Measurements from ENCODE around the gene TACR2. TPM values are rescaled to one million over a fixed set of nuclear protein-coding genes. Genes with fewer than 3 reads are reported as not detected.

TACR2 gene
- total RNA-seq, 1 experiment from 2014 or later: 0.26 TPM

DNA sequence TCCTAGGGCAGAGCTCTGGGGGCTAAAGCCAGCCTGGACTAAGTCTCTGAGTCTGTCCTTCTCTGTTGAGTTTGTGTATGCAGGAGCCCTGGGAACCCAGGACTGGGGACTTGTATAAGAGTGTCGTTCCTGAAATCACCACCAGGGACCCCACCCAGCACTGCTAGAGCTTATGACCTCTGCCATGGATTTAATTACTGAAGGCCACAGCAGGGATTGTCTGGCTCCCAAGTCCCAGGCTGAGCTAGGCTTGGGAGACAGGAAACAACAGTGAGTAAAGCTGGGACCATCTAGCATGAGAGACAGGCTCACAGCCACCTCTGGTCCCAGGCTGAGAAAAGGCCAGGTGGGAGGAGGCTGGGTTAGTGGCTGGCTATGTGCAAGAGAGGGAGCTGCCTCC is 33.1 kb upstream of the TACR2 start:
- peak overlapping the region; percentile 94 for H3K27ac Mint-ChIP-seq (ENCODE audit: unreplicated experiment)
- DNase-seq: peak; percentile 85
- intact Hi-C loops (cut with micrococcal nuclease; ENCODE audit: unreplicated experiment): no loop called here
- peaks cover 67% of the 10 kb centered on the region for H3K4me1 Mint-ChIP-seq (ENCODE audit: low read depth, unreplicated experiment)
- CTCF ChIA-PET: interaction anchor here (0.6 to 5.3 kb wide), 12 partner anchors 11 to 331 kb away, joined by 3 to 43 read pairs (median 8); no protein-coding TSS in a partner anchor
- H3K27me3 Mint-ChIP-seq (ENCODE audit: unreplicated experiment): no peaks in the 10 kb centered on the region
- TF ChIP-seq CTCF (IDR thresholded peaks at IDR 0.05; ENCODE audit: unreplicated experiment): peak; percentile 78
- peak overlapping the region; percentile 52 for H3K4me3 Mint-ChIP-seq (ENCODE audit: low read depth, unreplicated experiment)
- H3K9me3 Mint-ChIP-seq (ENCODE audit: low read depth, unreplicated experiment): no peaks in the 10 kb centered on the region
- H3K36me3 Mint-ChIP-seq (ENCODE audit: insufficient read depth, unreplicated experiment): peaks cover 50% of the 10 kb centered on the region
- BruUV-seq (replicated peaks): no TSS peak

GRCh38 chr10:69446650-69447151 is 30.0 kb upstream of the TACR2 start:
- intact Hi-C loops (cut with micrococcal nuclease; ENCODE audit: unreplicated experiment): loop anchor here (2.0 kb wide), 1 partner anchor 20 kb away; no protein-coding TSS in a partner anchor
- no peaks in the 10 kb centered on the region for H3K9me3 Mint-ChIP-seq (ENCODE audit: low read depth, unreplicated experiment)
- no peak for TF ChIP-seq CTCF (IDR thresholded peaks at IDR 0.05; ENCODE audit: unreplicated experiment)
- no peaks in the 10 kb centered on the region for H3K27me3 Mint-ChIP-seq (ENCODE audit: unreplicated experiment)
- BruUV-seq (replicated peaks): no TSS peak
- H3K36me3 Mint-ChIP-seq (ENCODE audit: insufficient read depth, unreplicated experiment): peaks cover 30% of the 10 kb centered on the region
- CTCF ChIA-PET: interaction anchor here (0.6 to 5.3 kb wide), 10 partner anchors 7 to 189 kb away, joined by 3 to 43 read pairs (median 9); no protein-coding TSS in a partner anchor
- peaks cover 59% of the 10 kb centered on the region for H3K4me1 Mint-ChIP-seq (ENCODE audit: low read depth, unreplicated experiment)
- peak overlapping the region; percentile 58 for H3K27ac Mint-ChIP-seq (ENCODE audit: unreplicated experiment)
- H3K4me3 Mint-ChIP-seq (ENCODE audit: low read depth, unreplicated experiment): no peak overlapping the region
- DNase-seq: peak; percentile 62

- Mint-ChIP-seq H3K9me3 (ENCODE audit: low read depth, unreplicated experiment) (no peaks in the 10 kb centered on the region), H3K27ac (ENCODE audit: unreplicated experiment) (peak overlapping the region; percentile 58), H3K4me3 (ENCODE audit: low read depth, unreplicated experiment) (no peak overlapping the region), H3K36me3 (ENCODE audit: insufficient read depth, unreplicated experiment) (peaks cover 25% of the 10 kb centered on the region), H3K4me1 (ENCODE audit: low read depth, unreplicated experiment) (peaks cover 59% of the 10 kb centered on the region), H3K27me3 (ENCODE audit: unreplicated experiment) (no peaks in the 10 kb centered on the region)
- intact Hi-C loops (cut with micrococcal nuclease; ENCODE audit: unreplicated experiment): loop anchor here (2.0 kb wide), 1 partner anchor 19 kb away; no protein-coding TSS in a partner anchor
- no peak for TF ChIP-seq CTCF (IDR thresholded peaks at IDR 0.05; ENCODE audit: unreplicated experiment)
- CTCF ChIA-PET: interaction anchor here (0.6 to 5.3 kb wide), 8 partner anchors 7 to 189 kb away, joined by 5 to 43 read pairs (median 10); no protein-coding TSS in a partner anchor
- DNase-seq: no peak
- BruUV-seq (replicated peaks): no TSS peak
Observed at GRCh38 chr10:69446229-69446628, 29.5 kb upstream of the TACR2 start.

DNA sequence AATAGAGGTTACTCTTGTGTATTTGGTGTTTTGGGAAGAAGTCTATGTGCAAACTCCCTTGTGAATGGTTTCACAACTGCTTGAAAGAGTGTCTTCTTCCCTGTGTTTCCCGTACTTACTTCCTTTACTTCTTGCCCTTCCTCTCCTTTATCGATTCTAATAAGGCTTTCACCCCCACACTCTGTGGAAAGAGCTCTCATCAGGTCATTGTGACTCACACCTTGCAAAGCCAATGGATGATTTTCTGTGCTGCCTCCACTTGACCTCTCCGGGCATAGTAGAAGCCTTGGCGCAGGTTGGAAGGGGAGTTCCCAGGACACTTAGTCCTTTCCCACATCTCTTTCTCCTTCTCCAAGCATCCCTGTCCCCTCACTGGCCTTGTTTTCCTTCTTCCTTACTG is 28.3 kb upstream of the TACR2 start:
- intact Hi-C loops (cut with micrococcal nuclease; ENCODE audit: unreplicated experiment): no loop called here
- Mint-ChIP-seq H3K27ac (ENCODE audit: unreplicated experiment) (peak overlapping the region; percentile 58), H3K4me1 (ENCODE audit: low read depth, unreplicated experiment) (peaks cover 62% of the 10 kb centered on the region), H3K9me3 (ENCODE audit: low read depth, unreplicated experiment) (no peaks in the 10 kb centered on the region), H3K36me3 (ENCODE audit: insufficient read depth, unreplicated experiment) (peaks cover 16% of the 10 kb centered on the region), H3K4me3 (ENCODE audit: low read depth, unreplicated experiment) (no peak overlapping the region), H3K27me3 (ENCODE audit: unreplicated experiment) (no peaks in the 10 kb centered on the region)
- BruUV-seq (replicated peaks): no TSS peak
- CTCF ChIA-PET: interaction anchor here (0.7 to 1.3 kb wide), 2 partner anchors 15 to 31 kb away, joined by 3 to 5 read pairs; no protein-coding TSS in a partner anchor
- TF ChIP-seq CTCF (IDR thresholded peaks at IDR 0.05; ENCODE audit: unreplicated experiment): no peak
- no peak for DNase-seq

Data from Calu3 (cell line).